Stomach (tissue), 4 donors: ENCODE data around the gene DISC1.

ENCODE experiments used
- CTCF ChIP-seq, 7 experiments: fragments of 450-650 bp in 4 of 7; fragments of 200-600 bp in 3 of 7; sonication (generic) in 3 of 7; IDR thresholded peaks; one replicate each; pipeline ENCODE4 v1.5.1; 2016 to 2019; ENCODE audit warnings: antibody characterized with exemption in 7 of 7, control low read depth in 2 of 7, mild to moderate bottlenecking in 1 of 7
- POLR2A ChIP-seq, 4 donors: fragments of 450-650 bp; IDR thresholded peaks; one replicate each; pipeline ENCODE4 v1.6.1; 2016; ENCODE audit warnings: antibody characterized with exemption in 4 of 4, control low read depth in 2 of 4, mild to moderate bottlenecking in 1 of 4, moderate library complexity in 1 of 4

DNA sequence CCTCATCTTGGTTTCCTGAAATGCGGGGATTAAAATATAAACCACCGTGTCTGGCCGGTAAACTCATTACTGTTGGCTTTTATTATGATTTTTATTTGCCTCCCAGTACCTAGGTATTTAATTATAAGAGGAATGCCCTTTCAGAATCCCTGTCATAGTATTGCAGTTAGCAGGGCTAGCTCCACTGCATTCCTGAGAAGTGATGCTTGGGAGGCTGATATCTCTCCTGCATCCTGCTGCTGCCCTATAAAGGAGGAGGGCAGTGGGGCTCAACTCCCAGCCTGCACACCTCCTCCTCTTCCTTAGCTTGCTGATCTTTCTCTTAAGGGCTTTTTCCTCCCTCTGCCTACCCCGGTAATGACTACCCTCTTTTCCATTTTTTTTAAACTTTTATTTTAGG is 19.9 kb upstream of the DISC1 start:
- TF ChIP-seq POLR2A (IDR thresholded peaks at IDR 0.05) (no peak), CTCF (IDR thresholded peaks at IDR 0.05) (no peak)
